Measurements from ENCODE around the gene LY6G5C. TPM values are rescaled to one million over a fixed set of nuclear protein-coding genes. Genes with fewer than 3 reads are reported as not detected.

Gene LY6G5C
- total RNA-seq, 1 experiment from 2014 or later = not detected

DNA sequence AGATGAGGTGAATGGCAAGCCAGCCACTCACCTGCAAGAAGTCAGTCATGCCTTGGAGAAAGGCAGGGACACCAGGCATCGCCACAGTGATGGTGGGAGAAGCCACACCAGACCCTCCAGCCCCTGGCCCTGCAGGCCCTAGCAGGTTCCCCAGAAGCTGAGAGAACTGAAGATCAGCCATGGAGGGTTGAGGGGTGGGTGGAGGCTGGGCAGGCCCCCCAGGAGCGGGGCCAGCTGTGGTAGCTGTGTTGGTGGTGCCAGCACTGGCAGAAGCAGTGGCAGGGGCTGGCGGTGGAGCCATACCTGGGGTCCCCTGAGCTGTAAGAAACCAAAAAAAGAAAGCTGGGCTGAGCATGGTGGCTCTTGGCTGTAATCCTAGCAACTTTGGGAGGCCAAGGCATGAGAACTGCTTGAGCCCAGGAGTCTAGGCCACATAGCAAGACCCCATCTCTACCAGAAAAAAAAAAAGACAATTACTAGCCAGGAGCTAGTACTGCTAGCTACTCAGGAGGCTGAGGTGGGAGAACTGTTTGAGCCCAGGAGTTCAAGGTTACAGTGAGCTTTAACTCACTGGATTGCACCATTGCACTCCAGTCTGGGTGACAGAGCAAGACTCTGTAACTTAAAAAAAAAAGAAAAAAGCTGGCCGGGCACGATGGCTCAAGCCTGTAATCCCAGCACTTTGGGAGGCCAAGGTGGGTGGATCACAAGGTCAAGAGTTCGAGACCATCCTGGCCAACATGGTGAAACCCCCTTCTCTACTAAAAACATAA is 37.9 kb downstream of the LY6G5C start:
- no peak for DNase-seq (ENCODE audit: low spot score)

DNA sequence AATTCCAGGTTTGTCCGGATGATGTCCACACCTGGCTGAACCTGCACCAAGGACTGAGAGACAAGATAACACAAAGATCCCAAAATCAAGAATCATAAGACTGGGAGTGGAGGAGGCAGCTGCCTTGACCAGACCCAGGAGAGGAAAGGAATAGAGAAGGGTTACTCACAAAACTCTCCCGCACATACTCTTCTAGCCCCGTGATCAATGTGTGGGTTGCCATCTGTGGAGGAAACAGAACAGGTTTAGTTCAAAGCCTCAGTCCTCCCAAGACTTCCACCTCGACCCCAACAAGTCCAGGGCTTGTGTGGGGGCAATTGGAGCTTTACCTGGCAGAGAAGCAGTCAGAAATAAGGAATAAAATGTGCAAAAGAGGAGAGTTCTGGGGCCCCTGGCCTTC is 39.5 kb downstream of the LY6G5C start:
- no peak for DNase-seq (ENCODE audit: low spot score)

- DNase-seq (ENCODE audit: low spot score) = no peak
These were observed 40.3 kb downstream of the LY6G5C start for GRCh38 chr6:31640612-31641011.

- no peak for DNase-seq (ENCODE audit: low spot score)
These were observed 41.4 kb downstream of the LY6G5C start for GRCh38 chr6:31639449-31639861.

GRCh38 chr6:31639043-31639442 is 41.8 kb downstream of the LY6G5C start:
- DNase-seq (ENCODE audit: low spot score) = no peak

DNA sequence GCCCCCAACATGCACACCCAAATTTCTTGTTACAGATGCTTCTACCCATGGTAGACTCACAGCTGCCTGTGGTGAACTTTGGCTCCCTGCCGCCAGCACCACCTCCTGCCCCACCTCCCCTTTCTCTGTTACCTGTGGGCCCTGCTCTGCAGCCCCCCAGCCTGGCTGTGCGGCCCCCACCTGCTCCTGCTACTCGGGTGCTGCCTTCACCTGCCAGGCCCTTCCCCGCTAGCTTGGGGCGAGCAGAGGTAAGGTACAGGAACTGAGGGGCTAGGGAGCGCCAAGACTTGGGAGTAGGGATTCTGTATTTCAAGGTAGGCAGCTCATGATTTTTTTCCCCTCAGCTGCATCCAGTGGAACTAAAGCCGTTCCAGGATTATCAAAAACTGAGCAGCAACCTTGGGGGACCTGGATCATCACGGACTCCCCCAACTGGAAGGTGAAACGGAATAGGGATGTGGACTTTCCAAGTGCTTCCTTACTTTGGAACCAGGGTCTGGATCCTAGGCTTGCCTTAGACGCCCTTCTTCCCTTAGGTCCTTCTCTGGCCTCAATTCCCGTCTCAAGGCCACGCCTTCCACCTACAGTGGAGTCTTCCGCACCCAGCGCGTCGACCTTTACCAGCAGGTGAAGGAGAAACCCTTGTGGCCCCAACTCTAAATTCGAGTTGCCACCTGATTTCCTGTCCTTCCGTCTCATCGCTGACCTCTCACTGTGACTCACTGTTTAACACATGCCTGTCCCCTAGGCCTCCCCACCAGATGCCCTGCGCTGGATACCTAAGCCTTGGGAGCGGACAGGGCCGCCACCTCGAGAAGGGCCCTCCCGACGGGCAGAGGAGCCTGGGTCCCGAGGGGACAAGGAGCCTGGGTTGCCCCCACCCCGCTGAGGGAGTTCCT is 43.9 kb downstream of the LY6G5C start:
- no peak for DNase-seq (ENCODE audit: low spot score)

DNA sequence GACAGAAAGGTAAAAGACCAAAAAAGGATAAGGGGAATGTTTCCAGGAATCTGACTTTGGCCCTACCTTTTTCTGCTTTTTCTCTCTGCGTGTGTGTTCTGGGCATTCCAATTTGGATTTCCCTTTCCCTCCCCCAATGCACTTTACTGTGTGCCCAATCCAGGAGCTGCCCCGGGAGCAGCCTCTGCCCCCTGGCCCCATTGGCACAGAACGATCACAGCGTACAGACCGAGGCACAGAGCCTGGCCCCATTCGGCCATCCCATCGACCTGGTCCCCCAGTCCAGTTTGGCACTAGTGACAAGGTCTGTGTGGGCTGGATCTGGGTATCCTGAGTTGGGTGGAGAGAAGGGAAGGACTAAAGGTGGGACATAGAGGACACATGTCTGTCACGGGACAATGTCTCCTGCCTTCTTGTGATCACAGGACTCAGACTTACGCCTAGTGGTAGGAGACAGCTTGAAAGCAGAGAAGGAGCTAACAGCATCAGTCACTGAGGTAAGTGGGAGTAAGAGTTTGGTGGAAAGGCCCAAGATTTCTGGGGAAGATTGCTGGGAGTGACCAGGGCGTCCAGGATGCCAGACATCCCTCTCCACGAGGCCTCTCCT is 45.8 kb downstream of the LY6G5C start:
- DNase-seq (ENCODE audit: low spot score) = no peak

- DNase-seq (ENCODE audit: low spot score) = no peak
These were observed 46.7 kb downstream of the LY6G5C start for GRCh38 chr6:31634131-31634530.

GRCh38 chr6:31633447-31633846 is 47.4 kb downstream of the LY6G5C start:
- DNase-seq (ENCODE audit: low spot score) = no peak

GRCh38 chr6:31632279-31632946 is 48.5 kb downstream of the LY6G5C start:
- DNase-seq (ENCODE audit: low spot score) = no peak

- DNase-seq (ENCODE audit: low spot score) = no peak
These were observed 49.1 kb downstream of the LY6G5C start for GRCh38 chr6:31631681-31632278.

GRCh38 chr6:31631209-31631608 is 49.7 kb downstream of the LY6G5C start:
- no peak for DNase-seq (ENCODE audit: low spot score)

DNA sequence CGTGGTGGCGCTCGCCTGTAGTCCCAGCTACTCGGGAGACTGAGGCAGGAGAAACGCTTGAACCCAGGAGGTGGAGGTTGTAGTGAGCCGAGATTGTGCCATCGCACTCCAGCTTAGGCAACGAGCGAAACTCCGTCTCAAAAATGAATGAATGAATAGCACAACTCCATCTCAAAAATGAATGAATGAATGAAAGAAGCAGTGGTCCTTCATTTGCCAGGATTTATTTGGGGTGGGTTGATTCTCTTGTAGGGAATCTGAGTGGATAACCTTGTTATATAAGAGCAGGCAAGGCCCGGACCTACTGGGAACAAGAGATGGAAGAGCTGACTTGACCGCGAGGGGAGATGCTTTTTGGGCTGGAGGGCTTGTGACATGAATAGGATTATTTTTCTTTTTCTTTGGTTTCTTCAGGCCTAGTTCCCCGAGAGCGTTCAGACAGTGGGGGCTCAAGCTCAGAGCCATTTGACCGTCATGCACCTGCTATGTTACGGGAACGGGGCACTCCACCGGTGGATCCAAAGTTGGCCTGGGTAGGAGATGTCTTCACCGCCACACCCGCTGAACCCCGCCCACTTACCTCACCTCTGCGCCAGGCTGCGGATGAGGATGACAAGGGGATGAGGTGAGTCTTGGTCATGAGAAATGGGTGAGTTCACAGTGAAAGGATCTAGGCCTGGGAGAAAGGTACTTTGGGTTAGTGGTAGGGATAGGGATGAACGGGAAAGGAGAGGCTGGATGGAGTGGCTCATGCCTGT is 50.5 kb downstream of the LY6G5C start:
- DNase-seq (ENCODE audit: low spot score) = no peak

- no peak for DNase-seq (ENCODE audit: low spot score)
These were observed 51.9 kb downstream of the LY6G5C start for GRCh38 chr6:31629014-31629413.

GRCh38 chr6:31627690-31628287 is 53.1 kb downstream of the LY6G5C start:
- DNase-seq (ENCODE audit: low spot score) = no peak

GRCh38 chr6:31626952-31627351 is 53.9 kb downstream of the LY6G5C start:
- DNase-seq (ENCODE audit: low spot score) = no peak
